LNCAP (cell line): ENCODE measurements around the gene ELFN2.

ENCODE experiments used
- TF ChIP-seq, protein P1 (sequence below): fragments of 450-650 bp; IDR thresholded peaks from 2 replicates; pipeline ENCODE4 v1.5.1; 2017; ENCODE audit warnings: mild to moderate bottlenecking

Gene ELFN2

DNA sequence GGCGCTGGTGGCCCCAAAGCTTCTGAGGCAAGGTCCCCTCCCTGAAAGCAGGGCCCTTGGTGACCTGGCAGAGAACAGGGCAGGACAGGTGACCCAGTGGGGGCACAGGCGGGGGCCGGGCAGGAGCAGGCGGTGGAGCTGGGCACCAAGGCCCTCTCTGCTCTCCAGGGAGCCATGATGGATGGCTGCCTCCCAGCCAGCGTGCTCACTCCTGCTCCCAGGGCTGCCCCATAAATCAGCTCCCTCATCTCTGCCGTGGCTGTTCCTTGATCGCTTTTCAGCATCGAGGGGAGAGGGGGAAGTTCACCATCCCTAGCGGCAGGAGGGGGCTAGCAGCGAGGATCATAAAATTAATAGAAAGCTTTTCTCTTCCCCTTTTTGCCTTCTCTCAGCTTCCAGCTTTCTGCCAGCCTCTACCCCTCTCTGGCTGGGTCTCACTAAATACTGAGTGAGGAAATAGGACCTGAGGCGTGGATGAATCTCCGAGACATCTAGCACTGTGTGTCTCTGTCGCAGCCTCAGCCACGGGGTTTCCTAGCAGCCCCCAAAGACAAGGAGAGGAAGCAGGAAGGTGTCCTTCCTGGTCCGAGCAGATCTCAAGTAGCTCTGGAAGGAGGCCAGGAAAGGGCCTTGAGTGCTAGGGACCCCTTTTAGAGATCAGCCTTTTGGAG lies 22.2 kb upstream of the ELFN2 start:
- TF ChIP-seq, protein P1, sequence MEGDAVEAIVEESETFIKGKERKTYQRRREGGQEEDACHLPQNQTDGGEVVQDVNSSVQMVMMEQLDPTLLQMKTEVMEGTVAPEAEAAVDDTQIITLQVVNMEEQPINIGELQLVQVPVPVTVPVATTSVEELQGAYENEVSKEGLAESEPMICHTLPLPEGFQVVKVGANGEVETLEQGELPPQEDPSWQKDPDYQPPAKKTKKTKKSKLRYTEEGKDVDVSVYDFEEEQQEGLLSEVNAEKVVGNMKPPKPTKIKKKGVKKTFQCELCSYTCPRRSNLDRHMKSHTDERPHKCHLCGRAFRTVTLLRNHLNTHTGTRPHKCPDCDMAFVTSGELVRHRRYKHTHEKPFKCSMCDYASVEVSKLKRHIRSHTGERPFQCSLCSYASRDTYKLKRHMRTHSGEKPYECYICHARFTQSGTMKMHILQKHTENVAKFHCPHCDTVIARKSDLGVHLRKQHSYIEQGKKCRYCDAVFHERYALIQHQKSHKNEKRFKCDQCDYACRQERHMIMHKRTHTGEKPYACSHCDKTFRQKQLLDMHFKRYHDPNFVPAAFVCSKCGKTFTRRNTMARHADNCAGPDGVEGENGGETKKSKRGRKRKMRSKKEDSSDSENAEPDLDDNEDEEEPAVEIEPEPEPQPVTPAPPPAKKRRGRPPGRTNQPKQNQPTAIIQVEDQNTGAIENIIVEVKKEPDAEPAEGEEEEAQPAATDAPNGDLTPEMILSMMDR, result no peak

DNA sequence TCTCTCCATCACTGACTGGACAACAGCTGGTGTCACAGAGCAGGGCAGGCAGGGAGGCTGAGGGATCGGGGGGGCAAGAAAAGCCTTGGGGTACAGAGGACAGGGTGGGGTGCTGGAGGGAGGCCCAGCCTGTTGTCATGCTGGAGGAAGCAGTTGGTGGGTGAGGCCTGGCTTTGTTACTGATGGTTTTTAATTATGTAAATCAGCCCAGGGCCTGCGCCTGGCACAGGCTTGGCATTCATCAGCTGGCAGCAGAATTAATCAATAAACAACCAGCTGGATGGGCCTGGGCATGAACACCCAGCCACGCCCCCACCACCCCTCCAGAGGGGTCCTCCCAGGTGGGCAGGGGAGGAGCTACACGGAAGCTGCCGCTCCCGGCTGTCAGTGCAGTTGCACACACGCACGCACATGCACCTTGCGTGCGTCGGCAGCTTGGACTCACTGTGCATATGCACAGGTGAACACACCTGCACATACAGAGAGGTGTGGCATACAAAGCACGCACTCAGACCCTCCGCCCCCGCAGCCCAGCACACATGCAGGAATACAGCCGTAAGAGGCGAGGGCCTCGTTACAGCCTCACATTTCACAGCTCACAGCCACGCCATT lies 21.3 kb upstream of the ELFN2 start:
- TF ChIP-seq, protein P1, result no peak

- TF ChIP-seq, protein P1, result no peak
These were observed 18.2 kb upstream of the ELFN2 start for GRCh38 chr22:37445501-37445900.

DNA sequence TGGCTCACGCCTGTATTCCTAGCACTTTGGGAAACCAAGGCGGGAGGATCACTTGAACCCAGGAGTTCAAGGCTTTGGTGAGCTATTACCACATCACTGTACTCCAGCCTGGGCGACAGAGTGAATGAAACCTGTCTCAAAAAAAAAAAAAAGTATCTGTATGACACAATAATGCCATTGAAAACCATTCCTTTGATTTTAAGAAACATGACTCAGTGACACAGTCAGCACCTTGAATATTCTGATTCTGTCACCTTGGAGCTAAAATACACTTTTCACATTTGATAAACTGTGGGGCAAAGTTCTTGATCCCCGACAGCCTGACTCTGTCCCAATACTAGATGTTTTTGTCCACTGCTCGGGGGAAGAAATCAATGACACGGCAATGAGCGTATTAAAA lies 16.7 kb upstream of the ELFN2 start:
- TF ChIP-seq, protein P1, result no peak

DNA sequence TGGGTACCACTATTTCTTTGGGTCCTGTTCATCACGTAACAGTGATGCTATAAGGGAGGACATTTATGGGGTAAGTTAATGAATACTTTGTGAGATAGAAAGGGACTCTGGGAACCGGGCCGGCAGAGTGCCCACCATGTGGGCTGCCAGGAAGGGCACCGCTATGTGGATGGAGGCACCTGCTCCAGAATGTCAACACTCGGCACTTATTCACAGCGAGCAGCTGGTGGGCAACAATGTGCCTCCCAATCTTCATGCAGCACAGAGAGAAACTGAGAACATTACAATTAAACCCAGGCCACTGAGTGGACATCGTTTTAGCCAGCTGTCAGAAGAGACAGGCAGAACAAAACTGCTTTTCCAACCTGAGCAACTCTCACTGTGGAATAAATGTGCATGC lies 15.8 kb upstream of the ELFN2 start:
- TF ChIP-seq, protein P1, result no peak

GRCh38 chr22:37442537-37442936 lies 15.3 kb upstream of the ELFN2 start:
- TF ChIP-seq, protein P1, result no peak

DNA sequence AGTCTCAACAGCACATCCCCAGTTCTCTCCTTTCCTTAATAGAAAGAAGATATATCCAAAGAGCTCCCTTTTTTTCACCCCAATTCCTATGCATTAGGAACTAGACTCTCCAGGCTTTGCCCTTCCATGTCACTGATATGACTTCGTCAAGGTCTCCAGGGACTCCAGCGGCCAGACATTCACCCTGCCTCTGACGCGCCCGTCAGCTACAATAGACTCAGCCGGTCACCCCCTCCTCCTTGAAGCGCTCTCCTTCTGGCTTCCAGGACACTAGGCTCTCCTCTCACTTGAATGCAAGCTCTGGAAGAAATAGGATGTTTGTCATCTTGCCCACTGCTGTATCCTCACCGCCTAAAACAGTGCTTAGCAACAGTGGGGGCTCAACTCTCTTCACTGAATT lies 14.9 kb upstream of the ELFN2 start:
- TF ChIP-seq, protein P1, result no peak
